Parathyroid adenoma (tissue), 2 donors: ENCODE data around the gene RDH5.

ENCODE experiments used
- H2AFZ ChIP-seq: fragments of 300-600 bp; sonication (generic); one replicate; pipeline ENCODE4 v1.7.0; 2017; ENCODE audit warnings: antibody characterized with exemption, mild to moderate bottlenecking
- H3K27ac ChIP-seq: fragments of 300-600 bp; sonication (generic); one replicate; pipeline ENCODE4 v1.7.0; 2017
- H3K27me3 ChIP-seq: fragments of 300-600 bp; sonication (generic); one replicate; pipeline ENCODE4 v1.7.0; 2017; ENCODE audit warnings: low read length; ENCODE audit not compliant: control insufficient read depth, insufficient read depth
- H3K36me3 ChIP-seq: fragments of 300-600 bp; sonication (generic); one replicate; pipeline ENCODE4 v1.7.0; 2017; ENCODE audit warnings: low read length; ENCODE audit not compliant: control insufficient read depth, insufficient read depth
- H3K4me1 ChIP-seq: fragments of 300-600 bp; sonication (generic); one replicate; pipeline ENCODE4 v1.7.0; 2017; ENCODE audit warnings: control low read depth
- H3K4me2 ChIP-seq: fragments of 300-600 bp; sonication (generic); one replicate; pipeline ENCODE4 v1.7.0; 2017; ENCODE audit warnings: low read length
- H3K4me3 ChIP-seq: fragments of 300-600 bp; sonication (generic); one replicate; pipeline ENCODE4 v1.7.0; 2017; ENCODE audit warnings: low read depth, low read length
- H3K79me2 ChIP-seq: fragments of 300-600 bp; sonication (generic); one replicate; pipeline ENCODE4 v1.7.0; 2017; ENCODE audit warnings: control low read depth
- H3K9ac ChIP-seq: fragments of 300-600 bp; sonication (generic); one replicate; pipeline ENCODE4 v1.7.0; 2017; ENCODE audit warnings: mild to moderate bottlenecking
- H3K9me3 ChIP-seq: fragments of 300-600 bp; sonication (generic); one replicate; pipeline ENCODE4 v1.7.0; 2017; ENCODE audit warnings: low read length; ENCODE audit not compliant: control insufficient read depth
- CTCF ChIP-seq: fragments of 300-600 bp; sonication (generic); IDR thresholded peaks from one replicate; pipeline ENCODE4 v1.7.0; 2017; ENCODE audit warnings: antibody characterized with exemption, mild to moderate bottlenecking
- donor health status: primary hyperparathyroidism.

RDH5 gene

GRCh38 chr12:55694651-55695050, 25.5 kb upstream of the RDH5 start:
- no peak overlapping the region for H2AFZ ChIP-seq
- H3K9ac ChIP-seq, result no peak overlapping the region
- no peaks in the 10 kb centered on the region for H3K79me2 ChIP-seq
- TF ChIP-seq CTCF, result no peak
- H3K4me1 ChIP-seq, result no peaks in the 10 kb centered on the region
- no peaks in the 10 kb centered on the region for H3K27me3 ChIP-seq
- H3K27ac ChIP-seq, result no peak overlapping the region
- no peak overlapping the region for H3K4me3 ChIP-seq
- no peak overlapping the region for H3K4me2 ChIP-seq
- H3K9me3 ChIP-seq, result no peaks in the 10 kb centered on the region
- no peaks in the 10 kb centered on the region for H3K36me3 ChIP-seq

GRCh38 chr12:55695349-55695748, 24.8 kb upstream of the RDH5 start:
- no peak overlapping the region for H3K27ac ChIP-seq
- H3K36me3 ChIP-seq, result no peaks in the 10 kb centered on the region
- H3K27me3 ChIP-seq, result no peaks in the 10 kb centered on the region

GRCh38 chr12:55696141-55696540, 24.1 kb upstream of the RDH5 start:
- Histone ChIP-seq H2AFZ (no peak overlapping the region), H3K79me2 (no peaks in the 10 kb centered on the region), H3K27ac (no peak overlapping the region), H3K4me2 (no peak overlapping the region), H3K27me3 (no peaks in the 10 kb centered on the region), H3K4me3 (no peak overlapping the region), H3K36me3 (no peaks in the 10 kb centered on the region), H3K9ac (no peak overlapping the region), H3K9me3 (no peaks in the 10 kb centered on the region), H3K4me1 (no peaks in the 10 kb centered on the region)
- TF ChIP-seq CTCF, result no peak

More at GRCh38 chr12:55695349-55695748, 24.8 kb upstream of the RDH5 start:
- Histone ChIP-seq H3K79me2 (no peaks in the 10 kb centered on the region), H3K4me1 (no peaks in the 10 kb centered on the region), H3K9me3 (no peaks in the 10 kb centered on the region), H2AFZ (no peak overlapping the region), H3K9ac (no peak overlapping the region), H3K4me3 (no peak overlapping the region), H3K4me2 (no peak overlapping the region)
- TF ChIP-seq CTCF, result no peak

GRCh38 chr12:55696796-55697462, 23.3 kb upstream of the RDH5 start:
- no peak overlapping the region for H2AFZ ChIP-seq
- H3K79me2 ChIP-seq, result no peaks in the 10 kb centered on the region
- no peak for TF ChIP-seq CTCF
- no peak overlapping the region for H3K4me3 ChIP-seq
- no peaks in the 10 kb centered on the region for H3K27me3 ChIP-seq
- no peak overlapping the region for H3K9ac ChIP-seq
- H3K4me1 ChIP-seq, result no peaks in the 10 kb centered on the region
- no peaks in the 10 kb centered on the region for H3K36me3 ChIP-seq
- H3K9me3 ChIP-seq, result no peaks in the 10 kb centered on the region
- H3K27ac ChIP-seq, result no peak overlapping the region
- H3K4me2 ChIP-seq, result no peak overlapping the region

GRCh38 chr12:55697686-55698085, 22.5 kb upstream of the RDH5 start:
- H3K79me2 ChIP-seq, result no peaks in the 10 kb centered on the region
- no peaks in the 10 kb centered on the region for H3K27me3 ChIP-seq
- H2AFZ ChIP-seq, result no peak overlapping the region
- no peak overlapping the region for H3K4me2 ChIP-seq
- no peak overlapping the region for H3K9ac ChIP-seq
- no peak overlapping the region for H3K4me3 ChIP-seq
- no peaks in the 10 kb centered on the region for H3K9me3 ChIP-seq
- H3K36me3 ChIP-seq, result no peaks in the 10 kb centered on the region
- no peak overlapping the region for H3K27ac ChIP-seq
- TF ChIP-seq CTCF, result no peak
- H3K4me1 ChIP-seq, result no peaks in the 10 kb centered on the region
